ENCODE measurements around the gene ESCO1.
"Not testable (repeated sequence)": the region's sequence is repeated elsewhere in the genome, so short reads cannot be mapped to it uniquely, and the experiment has no call there.

ESCO1 gene, protein sequence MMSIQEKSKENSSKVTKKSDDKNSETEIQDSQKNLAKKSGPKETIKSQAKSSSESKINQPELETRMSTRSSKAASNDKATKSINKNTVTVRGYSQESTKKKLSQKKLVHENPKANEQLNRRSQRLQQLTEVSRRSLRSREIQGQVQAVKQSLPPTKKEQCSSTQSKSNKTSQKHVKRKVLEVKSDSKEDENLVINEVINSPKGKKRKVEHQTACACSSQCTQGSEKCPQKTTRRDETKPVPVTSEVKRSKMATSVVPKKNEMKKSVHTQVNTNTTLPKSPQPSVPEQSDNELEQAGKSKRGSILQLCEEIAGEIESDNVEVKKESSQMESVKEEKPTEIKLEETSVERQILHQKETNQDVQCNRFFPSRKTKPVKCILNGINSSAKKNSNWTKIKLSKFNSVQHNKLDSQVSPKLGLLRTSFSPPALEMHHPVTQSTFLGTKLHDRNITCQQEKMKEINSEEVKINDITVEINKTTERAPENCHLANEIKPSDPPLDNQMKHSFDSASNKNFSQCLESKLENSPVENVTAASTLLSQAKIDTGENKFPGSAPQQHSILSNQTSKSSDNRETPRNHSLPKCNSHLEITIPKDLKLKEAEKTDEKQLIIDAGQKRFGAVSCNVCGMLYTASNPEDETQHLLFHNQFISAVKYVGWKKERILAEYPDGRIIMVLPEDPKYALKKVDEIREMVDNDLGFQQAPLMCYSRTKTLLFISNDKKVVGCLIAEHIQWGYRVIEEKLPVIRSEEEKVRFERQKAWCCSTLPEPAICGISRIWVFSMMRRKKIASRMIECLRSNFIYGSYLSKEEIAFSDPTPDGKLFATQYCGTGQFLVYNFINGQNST

DNA sequence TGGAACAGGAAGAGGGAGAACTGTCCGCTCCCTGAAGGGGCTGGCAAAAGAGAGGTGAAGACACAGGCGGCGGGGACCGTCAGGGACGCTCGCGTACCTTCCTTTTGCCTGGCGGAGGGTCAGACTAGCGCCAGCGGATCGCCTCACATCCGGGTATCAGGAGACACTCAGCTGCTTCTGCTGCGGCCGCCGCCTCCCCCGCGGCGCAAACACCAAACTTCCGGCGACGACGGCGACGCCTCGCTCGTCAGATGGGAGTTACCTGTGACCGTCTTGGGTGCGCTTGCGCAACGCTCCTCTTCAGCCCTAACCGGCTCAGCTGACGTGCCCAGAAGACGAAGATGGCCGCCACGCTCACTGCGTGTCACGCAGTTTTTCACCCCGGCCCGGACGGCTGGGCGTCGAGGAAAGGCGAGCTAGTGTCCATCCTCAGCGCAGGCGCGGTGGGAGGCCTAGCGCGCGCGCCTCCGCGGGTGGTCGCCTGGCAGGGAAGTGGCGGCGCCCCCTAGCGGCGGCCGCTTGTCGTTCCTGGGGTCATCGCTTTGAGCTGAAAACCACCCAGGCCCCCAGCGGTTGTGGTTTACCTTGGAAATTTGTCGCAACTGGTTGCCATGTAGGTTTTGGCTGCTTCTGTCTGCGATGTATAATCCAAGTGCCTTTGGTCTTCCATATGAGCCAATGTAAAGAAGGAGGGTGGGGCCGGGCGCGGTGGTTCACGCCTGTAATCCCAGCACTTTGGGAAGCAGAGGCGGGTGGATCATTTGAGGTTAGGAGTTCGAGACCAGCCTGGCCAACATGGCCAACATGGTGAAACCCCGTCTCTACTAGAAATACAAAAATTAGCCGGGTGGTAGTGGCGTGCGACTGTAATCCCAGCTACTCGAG is at the start of gene ESCO1:
TSS of gene ESCO1 (minus strand) at position 179 of the 885 bp plus-strand sequence. CDS start 25,861 bp downstream, outside the sequence.
- peak; percentile 92 for DNase-seq (ENCODE audit: low read depth)

- DNase-seq (ENCODE audit: low read depth): not testable (repeated sequence)
Observed at GRCh38 chr18:21640375-21640774, 39.9 kb upstream of the ESCO1 start.

DNA sequence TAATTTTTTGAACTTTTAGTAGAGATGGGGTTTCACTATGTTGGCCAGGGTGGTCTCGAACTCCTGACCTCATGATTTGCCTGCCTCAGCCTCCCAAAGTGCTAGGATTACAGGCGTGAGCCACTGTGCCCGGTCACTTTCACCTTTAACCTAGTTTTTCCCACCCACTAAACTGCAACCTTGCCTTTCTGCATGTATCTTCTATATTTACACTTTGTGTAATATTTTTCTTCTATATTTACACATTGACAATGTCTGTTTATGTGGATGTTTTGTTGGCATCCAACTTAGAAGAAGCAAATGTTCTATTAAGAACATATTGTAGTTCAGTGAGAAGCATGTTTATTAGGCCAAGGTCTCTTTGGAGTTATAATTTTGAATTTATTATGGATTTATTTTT is 38.3 kb upstream of the ESCO1 start:
- DNase-seq (ENCODE audit: low read depth): no peak

GRCh38 chr18:21636769-21637168 is 36.3 kb upstream of the ESCO1 start:
- no peak for DNase-seq (ENCODE audit: low read depth)

- no peak for DNase-seq (ENCODE audit: low read depth)
Observed at GRCh38 chr18:21634588-21635199, 34.2 kb upstream of the ESCO1 start.

GRCh38 chr18:21632393-21632792 is 31.9 kb upstream of the ESCO1 start:
- no peak for DNase-seq (ENCODE audit: low read depth)

- DNase-seq (ENCODE audit: low read depth): no peak
Observed at GRCh38 chr18:21629089-21629832, 28.8 kb upstream of the ESCO1 start.

DNA sequence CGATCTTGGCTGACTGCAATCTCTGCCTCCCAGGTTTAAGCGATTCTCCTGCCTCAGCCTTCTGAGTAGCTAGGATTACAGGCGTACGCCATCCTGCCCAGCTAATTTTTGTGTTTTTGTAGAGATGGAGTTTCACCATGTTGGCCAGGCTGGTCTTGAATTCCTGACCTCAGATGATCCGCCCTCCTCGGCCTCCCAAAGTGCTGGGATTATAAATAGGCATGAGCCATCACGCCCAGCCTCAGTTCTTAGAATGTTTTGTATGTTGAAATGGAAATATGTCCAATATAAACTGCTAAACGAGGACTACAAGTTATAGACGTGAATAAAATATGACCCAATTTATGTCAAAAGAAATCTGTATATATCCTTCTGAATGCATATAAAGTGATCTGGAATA is 21.1 kb upstream of the ESCO1 start:
- not testable (repeated sequence) for DNase-seq (ENCODE audit: low read depth)

DNA sequence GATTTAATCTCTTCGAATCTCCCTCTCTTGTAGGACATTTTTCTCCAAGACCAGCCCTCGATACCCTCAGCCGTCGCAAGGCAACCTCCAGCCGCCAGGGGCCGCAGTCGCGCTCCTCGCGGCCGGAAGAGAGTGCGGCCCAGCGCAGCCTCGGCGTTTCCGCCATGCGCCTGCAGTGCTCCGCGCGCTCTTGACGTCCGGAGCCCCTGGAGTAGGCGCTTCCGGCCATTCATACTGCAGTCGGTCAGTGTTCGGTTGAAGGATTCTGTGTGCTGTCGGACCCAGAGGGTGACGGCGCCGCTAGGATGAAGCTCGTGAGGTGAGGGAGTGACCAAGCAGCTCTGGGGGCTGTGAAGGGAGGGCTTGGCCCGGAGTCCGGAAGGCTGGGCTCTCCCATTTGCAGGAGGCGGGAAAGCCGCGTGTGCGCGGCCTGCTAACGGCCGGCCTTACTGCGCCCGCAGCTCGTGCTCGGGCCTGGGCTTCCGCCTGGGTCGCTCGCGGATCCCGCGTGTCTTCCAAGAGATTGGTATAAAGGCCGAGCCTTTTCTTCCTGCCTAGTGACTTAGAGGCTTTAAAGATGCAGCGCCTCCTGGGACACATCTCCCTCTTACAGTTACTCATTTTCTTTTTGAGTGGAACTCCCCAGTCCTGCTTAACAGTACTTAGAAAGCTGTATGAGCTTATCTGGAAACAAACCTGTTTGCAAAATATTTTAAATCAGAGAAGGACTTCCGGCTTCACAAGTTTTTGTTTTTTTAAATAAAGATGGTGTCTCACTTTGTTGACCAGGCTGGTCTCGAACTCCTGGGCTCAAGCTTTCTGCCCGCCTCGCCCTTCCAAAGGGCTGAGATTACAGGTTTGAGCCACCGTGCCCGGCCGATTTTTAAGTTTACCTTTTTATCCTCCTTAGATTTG is 11.9 kb upstream of the ESCO1 start, which contains the start of gene SNRPD1:
TSS of gene SNRPD1 (plus strand) at position 190 of the 915 bp plus-strand sequence. CDS start at position 306, 116 bp downstream.
- peak; percentile 79 for DNase-seq (ENCODE audit: low read depth)

GRCh38 chr18:21611401-21612124 is 11.1 kb upstream of the ESCO1 start:
- DNase-seq (ENCODE audit: low read depth): not testable (repeated sequence)

- no peak for DNase-seq (ENCODE audit: low read depth)
Observed at GRCh38 chr18:21605213-21605612, 4.7 kb upstream of the ESCO1 start.

DNA sequence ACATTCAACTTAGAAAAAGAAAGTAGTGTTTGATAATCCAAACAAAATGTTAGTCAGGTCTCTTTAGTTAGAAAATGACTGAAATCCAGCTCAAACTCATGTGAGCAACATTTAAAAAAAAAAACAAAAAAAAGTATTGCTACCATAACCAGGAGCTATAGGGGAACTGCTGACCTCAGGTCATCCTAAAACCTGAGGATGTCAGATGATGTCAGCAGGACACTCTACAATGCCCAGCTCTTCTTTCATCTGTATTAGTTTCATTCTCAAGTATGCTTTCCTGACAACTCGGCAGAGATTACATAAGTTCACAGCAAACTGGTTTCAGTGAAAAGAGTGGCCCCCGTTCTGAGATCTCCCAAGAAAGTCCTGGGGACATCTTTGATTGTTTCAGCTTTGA is 4.2 kb upstream of the ESCO1 start:
- DNase-seq (ENCODE audit: low read depth): no peak

DNA sequence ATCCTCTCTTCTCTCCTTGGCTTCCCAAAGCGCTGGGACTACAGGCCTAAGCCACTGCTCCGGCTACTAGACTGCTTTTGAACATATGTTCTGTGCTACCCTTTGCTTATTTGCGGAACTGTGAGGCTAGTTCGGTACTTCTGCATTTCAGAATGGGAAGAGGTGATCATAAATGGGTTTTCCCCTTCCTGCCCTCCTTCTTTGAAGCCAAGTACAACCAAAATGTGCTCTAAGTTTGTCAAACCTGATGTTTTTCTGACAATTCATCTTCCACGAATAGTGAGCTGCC is 1.7 kb upstream of the ESCO1 start:
- DNase-seq (ENCODE audit: low read depth): no peak

DNA sequence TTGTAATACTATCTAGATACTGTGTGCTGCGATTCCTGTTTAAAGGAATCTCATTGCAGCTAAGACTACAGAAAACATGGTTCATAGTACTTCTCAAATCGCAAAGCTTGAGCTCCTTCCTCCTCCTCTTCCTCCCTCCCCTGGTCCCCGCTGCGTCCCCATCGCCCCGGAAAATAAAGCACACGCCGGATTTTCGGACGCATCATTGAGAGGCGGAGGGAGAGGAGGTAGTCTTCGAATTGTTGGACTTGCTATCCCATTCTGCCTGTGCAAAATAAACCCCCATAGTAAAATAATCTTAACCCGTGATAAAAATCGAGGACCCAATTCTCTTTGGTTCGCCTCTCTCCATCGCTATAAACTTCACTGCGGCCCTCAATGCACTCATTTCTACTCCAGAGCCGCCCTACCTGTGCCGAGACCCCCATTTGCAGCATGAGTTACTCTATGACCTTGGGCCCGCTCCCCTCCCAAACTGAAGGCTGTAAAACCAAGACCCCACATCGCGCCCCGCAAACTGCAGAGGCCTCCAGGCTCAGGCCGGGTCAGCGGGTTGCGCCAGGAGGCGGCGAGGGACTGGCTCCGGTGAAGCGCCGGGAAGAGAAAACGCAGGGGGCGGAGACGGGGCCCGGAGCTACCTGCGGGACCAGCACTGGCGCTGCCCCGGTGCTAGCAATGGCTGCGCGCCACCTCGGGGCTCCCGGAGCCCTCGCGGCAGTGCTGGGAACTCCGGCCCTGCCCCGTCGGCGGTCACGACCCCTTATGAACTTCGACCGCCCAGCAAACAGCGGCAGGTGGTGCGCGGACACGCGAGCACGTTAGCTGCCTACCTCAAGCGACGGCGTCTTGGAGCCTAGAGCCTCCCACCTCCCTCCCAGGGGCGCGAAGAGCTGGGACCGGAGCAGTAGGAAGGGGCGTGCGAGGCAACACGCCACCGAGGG is 649 bp downstream of the ESCO1 start:
- no peak for DNase-seq (ENCODE audit: low read depth)

DNA sequence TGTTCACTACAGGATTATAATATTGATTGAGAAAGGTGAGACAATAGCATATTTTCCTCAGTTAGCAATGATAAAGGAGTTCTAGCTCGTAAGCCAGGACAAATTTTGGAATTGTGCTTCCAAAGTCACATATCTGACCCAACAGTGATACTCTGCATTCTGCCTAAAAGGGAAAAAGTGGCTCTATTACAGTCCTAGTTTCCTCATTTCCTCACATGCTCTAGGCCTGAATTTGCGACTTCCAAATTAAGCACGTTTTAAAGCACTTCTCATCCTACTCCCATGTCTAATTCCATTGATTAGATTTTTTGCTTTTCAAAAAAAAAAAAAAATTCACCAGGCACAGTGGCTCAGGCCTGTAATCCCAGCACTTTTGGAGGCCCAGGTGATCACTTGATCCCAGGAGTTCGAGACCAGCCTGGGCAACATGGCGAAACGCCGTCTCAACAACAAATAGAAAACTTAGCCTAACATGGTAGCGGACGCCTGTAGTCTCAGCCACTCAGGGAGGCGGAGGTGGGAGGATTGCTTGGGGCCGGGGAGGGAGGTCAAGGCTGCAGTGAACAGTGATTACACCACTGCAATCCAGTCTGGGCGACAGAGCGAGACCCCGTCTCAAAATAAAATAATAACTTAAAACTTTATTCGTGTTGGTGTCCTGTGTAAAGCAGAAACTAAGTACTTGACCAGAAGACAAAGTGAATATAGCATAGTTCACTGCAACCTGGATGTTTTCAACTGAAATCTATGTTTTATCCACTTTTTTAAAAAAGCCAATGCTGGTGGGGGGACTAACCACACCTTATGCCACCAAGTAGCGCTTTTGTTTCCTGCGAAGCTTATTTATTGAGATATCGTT is 1.5 kb downstream of the ESCO1 start:
- no peak for DNase-seq (ENCODE audit: low read depth)

- no peak for DNase-seq (ENCODE audit: low read depth)
Observed at GRCh38 chr18:21597620-21598019, 2.9 kb downstream of the ESCO1 start.

Measured in stromal cell of bone marrow (primary cell).